GM19193 (cell line): ENCODE data around the gene AAGAB.

Experiments used
- POLR2A ChIP-seq: IDR thresholded peaks from 4 replicates; pipeline ENCODE4 v1.6.1; 2011; ENCODE audit not compliant: insufficient read depth, insufficient read length; ENCODE audit errors: extremely low read depth

AAGAB gene

GRCh38 chr15:67186688-67187087 is 67.8 kb downstream of the AAGAB start:
- no peak for TF ChIP-seq POLR2A

- TF ChIP-seq POLR2A, result no peak
Measured at GRCh38 chr15:67186226-67186649, 68.2 kb downstream of the AAGAB start.

- TF ChIP-seq POLR2A, result no peak
Measured at GRCh38 chr15:67185621-67186225, 68.7 kb downstream of the AAGAB start.

- TF ChIP-seq POLR2A, result no peak
Measured at GRCh38 chr15:67185051-67185450, 69.4 kb downstream of the AAGAB start.

- TF ChIP-seq POLR2A, result no peak
Measured at GRCh38 chr15:67184208-67184925, 70.1 kb downstream of the AAGAB start.

GRCh38 chr15:67183443-67184169 is 70.9 kb downstream of the AAGAB start:
- TF ChIP-seq POLR2A, result no peak

GRCh38 chr15:67181221-67181639 is 73.2 kb downstream of the AAGAB start:
- no peak for TF ChIP-seq POLR2A

- TF ChIP-seq POLR2A, result no peak
Measured at GRCh38 chr15:67180514-67181191, 73.8 kb downstream of the AAGAB start.

GRCh38 chr15:67180035-67180434 is 74.4 kb downstream of the AAGAB start:
- TF ChIP-seq POLR2A, result no peak

GRCh38 chr15:67179411-67179995 is 75.0 kb downstream of the AAGAB start:
- no peak for TF ChIP-seq POLR2A

- TF ChIP-seq POLR2A, result no peak
Measured at GRCh38 chr15:67178569-67179210, 75.8 kb downstream of the AAGAB start.

- no peak for TF ChIP-seq POLR2A
Measured at GRCh38 chr15:67177752-67178151, 76.7 kb downstream of the AAGAB start.

- no peak for TF ChIP-seq POLR2A
Measured at GRCh38 chr15:67176195-67176971, 78.1 kb downstream of the AAGAB start.

- no peak for TF ChIP-seq POLR2A
Measured at GRCh38 chr15:67175643-67176071, 78.8 kb downstream of the AAGAB start.
